Right renal cortex interstitium (tissue), 3 donors: ENCODE measurements around the gene RNF13. TPM values are rescaled to one million over a fixed set of nuclear protein-coding genes. Genes with fewer than 3 reads are reported as not detected.
"Not testable (repeated sequence)": the region's sequence is repeated elsewhere in the genome, so short reads cannot be mapped to it uniquely, and the experiment has no call there.

Experiments used
- DNase-seq, 3 donors: peaks; one replicate each; pipeline ENCODE4 v3.0.0-alpha.2; 2013; ENCODE audit warnings: low read depth in 3 of 3, low spot score in 2 of 3
- polyA plus RNA-seq, 3 donors: library from polyadenylated mRNA; unstranded; fragments of 120-200 nt; gene quantifications; one replicate each; pipeline ENCODE4 v1.2.1, GENCODE V29; 2013; ENCODE audit not compliant: insufficient read length in 3 of 3

RNF13 gene
- polyA plus RNA-seq, 3 donors, result 101 to 108 (median 107) TPM

- DNase-seq, result not testable (repeated sequence)
Measured at GRCh38 chr3:149943966-149944365, 131.0 kb downstream of the RNF13 start.

- DNase-seq, result no peak
Measured at GRCh38 chr3:149947231-149947630, 134.2 kb downstream of the RNF13 start.

- DNase-seq, result no peak
Measured at GRCh38 chr3:149949181-149949580, 136.2 kb downstream of the RNF13 start.

- no peak for DNase-seq
Measured at GRCh38 chr3:149954812-149955211, 141.8 kb downstream of the RNF13 start.

GRCh38 chr3:149955449-149955848 is 142.4 kb downstream of the RNF13 start:
- DNase-seq, result no peak

- DNase-seq, result no peak
Measured at GRCh38 chr3:149957361-149958125, 144.5 kb downstream of the RNF13 start.

GRCh38 chr3:149958171-149958796 is 145.3 kb downstream of the RNF13 start:
- no peak for DNase-seq

GRCh38 chr3:149959443-149959842 is 146.4 kb downstream of the RNF13 start:
- DNase-seq, result no peak

GRCh38 chr3:149963485-149963884 is 150.5 kb downstream of the RNF13 start:
- DNase-seq, result no peak

- DNase-seq, result no peak
Measured at GRCh38 chr3:149964291-149964690, 151.3 kb downstream of the RNF13 start.

- DNase-seq, result no peak
Measured at GRCh38 chr3:149965278-149965677, 152.3 kb downstream of the RNF13 start.

- DNase-seq, result peak in 2 of 3 donors; percentile 47 to 61
Measured at GRCh38 chr3:149967086-149967685, 154.2 kb downstream of the RNF13 start.

- no peak for DNase-seq
Measured at GRCh38 chr3:149968216-149968615, 155.2 kb downstream of the RNF13 start.

- DNase-seq, result peak in 2 of 3 donors; percentile 43 to 55
Measured at GRCh38 chr3:149969110-149969939, 156.3 kb downstream of the RNF13 start.

GRCh38 chr3:149969940-149970715 is 157.1 kb downstream of the RNF13 start:
- peak; percentile 83 to 88 (median 84) for DNase-seq

GRCh38 chr3:149970716-149971402 is 157.8 kb downstream of the RNF13 start, which contains the start of gene PFN2:
Gene PFN2, minus strand, starts transcription at chr3:149970895. Its CDS starts 39 bp downstream, at chr3:149970856.
- DNase-seq, result peak in 2 of 3 donors; percentile 31 to 69

GRCh38 chr3:149971403-149972075 is 158.5 kb downstream of the RNF13 start:
- DNase-seq, result peak in 2 of 3 donors; percentile 78 to 79

GRCh38 chr3:149975919-149976318 is 162.9 kb downstream of the RNF13 start:
- DNase-seq, result no peak

- DNase-seq, result no peak
Measured at GRCh38 chr3:149977386-149977785, 164.4 kb downstream of the RNF13 start.
